ENCODE measurements around the gene NPBWR2.

- TF ChIP-seq CTCF (optimal IDR thresholded peaks at IDR 0.05 in 1 of 3, IDR thresholded peaks at IDR 0.05 in 1 of 3, conservative IDR thresholded peaks at IDR 0.05 in 1 of 3; ENCODE audit: extremely low read depth in 1 of 3, insufficient read depth in 2 of 3, low read length in 3 of 3) (no peak), EZH2 (IDR thresholded peaks at IDR 0.05; ENCODE audit: low read length) (no peak)
Measured at GRCh38 chr20:64082126-64082731, 25.1 kb downstream of the NPBWR2 start.

All from keratinocyte (primary cell).